Endothelial cell of umbilical vein (primary cell): ENCODE data around the gene ARHGAP22. TPM values are rescaled to one million over a fixed set of nuclear protein-coding genes. Genes with fewer than 3 reads are reported as not detected.

Experiments
- BruUV-seq: library from RNA; stranded (reverse); fragments of 400-500 nt; replicated peaks from 2 replicates; lab custom pipeline; 2021; lab: Mats Ljungman, UMichigan
- CTCF ChIA-PET: fragments of 300-600, 350-600 bp; sonication (Branson Sonifier 250); formaldehyde crosslinking; loops from one replicate; lab custom pipeline; 2021; ENCODE audit warnings: antibody characterized with exemption, inconsistent platforms; lab: Charles Lee
- POLR2A ChIA-PET: fragments of 300-600, 350-600 bp; sonication (Branson Sonifier 250); formaldehyde crosslinking; loops from one replicate; lab custom pipeline; 2021; ENCODE audit warnings: antibody characterized with exemption, inconsistent platforms; lab: Charles Lee
- DNase-seq: peaks from one replicate; pipeline ENCODE4 v3.0.0-alpha.2; 2011; ENCODE audit warnings: low read depth, low spot score
- FAIRE-seq: peaks from 2 replicates; lab custom pipeline; 2011; peaks lifted over from hg19 to GRCh38; lab: Jason Lieb, UNC
- H2AFZ ChIP-seq: 2 replicates; pipeline ENCODE4 v1.6.0; 2012; ENCODE audit warnings: low read depth, low read length, control low read depth, inconsistent platforms
- H3K27ac ChIP-seq: 2 replicates; pipeline ENCODE4 v1.5.1; 2011; ENCODE audit warnings: low read depth, mild to moderate bottlenecking, control low read depth, low read length, moderate library complexity; ENCODE audit not compliant: insufficient read depth
- H3K27me3 ChIP-seq, 2 experiments: 2 replicates each; pipeline versions ENCODE4 v1.6.0 to v1.6.1; 2011; ENCODE audit warnings: low read length in 2 of 2, mixed read lengths in 1 of 2; ENCODE audit not compliant: control insufficient read depth in 2 of 2, insufficient read depth in 2 of 2
- H3K36me3 ChIP-seq, 2 experiments: 2 replicates in 1 of 2; 3 replicates in 1 of 2; pipeline ENCODE4 v1.5.1; 2011; ENCODE audit warnings: low read length in 2 of 2, mild to moderate bottlenecking in 1 of 2, moderate library complexity in 1 of 2; ENCODE audit not compliant: control insufficient read depth in 2 of 2, insufficient read depth in 2 of 2; ENCODE audit errors: extremely low read depth in 1 of 2
- H3K4me1 ChIP-seq: 3 replicates; pipeline ENCODE4 v1.5.1; 2011; ENCODE audit warnings: mild to moderate bottlenecking, low read length; ENCODE audit not compliant: control insufficient read depth, insufficient read depth; ENCODE audit errors: extremely low read depth
- H3K4me2 ChIP-seq: 2 replicates; pipeline ENCODE4 v1.6.1; 2011; ENCODE audit warnings: low read length, control low read depth, mixed read lengths; ENCODE audit not compliant: insufficient read depth
- H3K4me3 ChIP-seq, 3 experiments: fragments of 200-600 bp in 1 of 3; sonication (generic), shearing (Covaris generic) in 1 of 3; replicated peaks in 1 of 3; 2 replicates each; pipeline ENCODE4 v1.5.1; 2011 to 2016; ENCODE audit warnings: control low read depth in 3 of 3, low read length in 3 of 3, mild to moderate bottlenecking in 2 of 3, inconsistent platforms in 1 of 3, low read depth in 1 of 3, moderate library complexity in 1 of 3; ENCODE audit not compliant: insufficient read depth in 1 of 3
- H3K79me2 ChIP-seq: 2 replicates; pipeline ENCODE4 v1.6.0; 2012; ENCODE audit warnings: low read length, inconsistent platforms; ENCODE audit not compliant: control insufficient read depth, insufficient read depth
- H3K9ac ChIP-seq: replicated peaks from 2 replicates; pipeline ENCODE3; 2011; ENCODE audit warnings: low read length, control low read depth; ENCODE audit not compliant: insufficient read depth; ENCODE audit errors: extremely low read depth
- H3K9me1 ChIP-seq: replicated peaks from 3 replicates; pipeline ENCODE4 v1.6.0; 2011; ENCODE audit warnings: mild to moderate bottlenecking, low read length; ENCODE audit not compliant: control insufficient read depth, insufficient read depth; ENCODE audit errors: extremely low read depth
- H3K9me3 ChIP-seq: replicated peaks from 2 replicates; pipeline ENCODE4 v1.5.1; 2012; ENCODE audit warnings: low read length, inconsistent platforms; ENCODE audit not compliant: control insufficient read depth, insufficient read depth
- H4K20me1 ChIP-seq: replicated peaks from 2 replicates; pipeline ENCODE3; 2011; ENCODE audit warnings: mild to moderate bottlenecking, low read length; ENCODE audit not compliant: control insufficient read depth, insufficient read depth; ENCODE audit errors: extremely low read depth
- CTCF ChIP-seq, 2 donors: IDR thresholded peaks; 1 replicate in 1 of 2; 2 replicates in 1 of 2; pipeline ENCODE4 v1.5.1; 2011; ENCODE audit warnings: low read length in 2 of 2, mild to moderate bottlenecking in 2 of 2, moderate library complexity in 2 of 2, control low read depth in 1 of 2, inconsistent platforms in 1 of 2, low read depth in 1 of 2; ENCODE audit not compliant: insufficient read depth in 1 of 2; ENCODE audit errors: extremely low read depth in 1 of 2
- EZH2 ChIP-seq: IDR thresholded peaks from 2 replicates; pipeline ENCODE4 v1.6.1; 2012; ENCODE audit warnings: borderline replicate concordance, low read depth, mild to moderate bottlenecking, moderate library complexity, low read length, inconsistent platforms; ENCODE audit not compliant: severe bottlenecking
- FOS ChIP-seq: IDR thresholded peaks from 2 replicates; pipeline ENCODE4 v1.6.1; 2011; ENCODE audit warnings: mild to moderate bottlenecking, low read length, moderate library complexity, borderline replicate concordance; ENCODE audit not compliant: insufficient read depth
- GATA2 ChIP-seq: IDR thresholded peaks from 2 replicates; pipeline ENCODE4 v1.7.0; 2011; ENCODE audit warnings: low read depth, mild to moderate bottlenecking, moderate library complexity, mixed read lengths, low read length; ENCODE audit not compliant: insufficient read length, insufficient read depth
- JUN ChIP-seq: IDR thresholded peaks from 2 replicates; pipeline ENCODE4 v1.6.1; 2011; ENCODE audit warnings: borderline replicate concordance, low read depth; ENCODE audit not compliant: insufficient read length, insufficient read depth
- MAX ChIP-seq: IDR thresholded peaks from 2 replicates; pipeline ENCODE4 v1.6.1; 2011; ENCODE audit not compliant: insufficient read depth, insufficient read length
- MYC ChIP-seq: IDR thresholded peaks from one replicate; pipeline ENCODE4 v1.6.1; 2011; ENCODE audit warnings: mild to moderate bottlenecking, low read depth, low read length
- POLR2A ChIP-seq: IDR thresholded peaks from 2 replicates; pipeline ENCODE4 v1.6.1; 2012; ENCODE audit warnings: low read depth, mild to moderate bottlenecking, control low read depth, low read length
- POLR2AphosphoS5 ChIP-seq: IDR thresholded peaks from 2 replicates; pipeline ENCODE4 v1.6.1; 2012; ENCODE audit warnings: low read depth, mild to moderate bottlenecking, control low read depth, low read length, moderate library complexity; ENCODE audit not compliant: insufficient read depth
- dilution Hi-C: fragments of 300-500 bp; cut with MboI; formaldehyde crosslinking; loops from one replicate; pipeline ENCODE4 v1.15.0; 2019; ENCODE audit warnings: low sequenced_read_pairs; ENCODE audit not compliant: extremely low pct_ligation_motif_present
- intact Hi-C: fragments of 100-400 bp; cut with micrococcal nuclease; formaldehyde crosslinking; loops from one replicate; pipeline ENCODE4 v1.10.0; 2022
- polyA plus RNA-seq, 4 experiments: library from polyadenylated mRNA; depleted of rRNA in 3 of 4; stranded (reverse) in 3 of 4; unstranded in 1 of 4; fragments of >200 nt; gene quantifications; 2 replicates each; pipeline versions ENCODE4 v1.2.1 to v1.2.3, GENCODE V29; 2011 to 2012; ENCODE audit warnings: missing spikeins in 1 of 4
- total RNA-seq: library from RNA; stranded (reverse); gene quantifications from 2 replicates; pipeline ENCODE4 v1.2.3, GENCODE V29; 2021

ARHGAP22 gene
- total and polyA plus RNA-seq, 2 donors (not counting 3 experiments of a cell fraction or from before 2014, with no cell fraction given), result 8.6 to 50.3 TPM

GRCh38 chr10:48598936-48599829 is 5.7 kb downstream of the ARHGAP22 start:
- CTCF ChIA-PET, result interaction anchor here (0.9 to 1.1 kb wide), 3 partner anchors 9 to 57 kb away, joined by 3 to 4 read pairs (median 3); no protein-coding TSS in a partner anchor
- H3K79me2 ChIP-seq, result peaks cover 100% of the 10 kb centered on the region
- H3K9me1 ChIP-seq, result no peaks in the 10 kb centered on the region
- BruUV-seq, result no TSS peak
- no peak for DNase-seq
- no peak overlapping the region for H3K9ac ChIP-seq
- POLR2A ChIA-PET, result no interaction called here
- no peaks in the 10 kb centered on the region for H3K9me3 ChIP-seq
- peaks cover 29% of the 10 kb centered on the region for H3K4me1 ChIP-seq
- H4K20me1 ChIP-seq, result no peaks in the 10 kb centered on the region
- FAIRE-seq, result no peak
- dilution Hi-C loops (no loop called here), intact Hi-C loops (no loop called here)
- no peak overlapping the region for H3K4me2 ChIP-seq
- H3K36me3 ChIP-seq, result no peaks in the 10 kb centered on the region
- no peak overlapping the region for H2AFZ ChIP-seq
- TF ChIP-seq FOS (no peak), CTCF (IDR thresholded peaks at IDR 0.05; ENCODE audit: extremely low read depth in 1 of 2, insufficient read depth in 1 of 2, low read depth in 1 of 2, low read length in 2 of 2) (no peak), POLR2A (no peak), JUN (no peak), MYC (no peak), EZH2 (no peak), MAX (no peak), GATA2 (no peak), POLR2AphosphoS5 (no peak)
- no peak overlapping the region for H3K4me3 ChIP-seq
- H3K27ac ChIP-seq, result no peak overlapping the region
- H3K27me3 ChIP-seq, result no peaks in the 10 kb centered on the region
